SK-N-SH (cell line): ENCODE data around the gene WDR7. TPM values are rescaled to one million over a fixed set of nuclear protein-coding genes. Genes with fewer than 3 reads are reported as not detected.

Source experiments
- CTCF ChIA-PET: fragments of 300-600, 350-600 bp; formaldehyde crosslinking; extraction: SDS; loops from one replicate; lab custom pipeline; 2021; lab: Yijun Ruan, JAX
- POLR2A ChIA-PET: fragments of 350-600 bp; sonication (Branson Sonifier 250); formaldehyde crosslinking; extraction: SDS; loops from one replicate; lab custom pipeline; 2020; ENCODE audit warnings: antibody characterized with exemption, inconsistent platforms; lab: Yijun Ruan, JAX
- DNase-seq: peaks from one replicate; pipeline ENCODE4 v3.0.0; 2012
- H2AFZ ChIP-seq: fragments of 200-600 bp; sonication (generic); 2 replicates; pipeline ENCODE4 v1.8.1; 2016; ENCODE audit warnings: antibody characterized with exemption, mild to moderate bottlenecking, low read depth
- H3F3A ChIP-seq: fragments of 200-600 bp; sonication (generic); replicated peaks from 2 replicates; pipeline ENCODE3; 2016; ENCODE audit warnings: antibody characterized with exemption, mild to moderate bottlenecking; ENCODE audit not compliant: insufficient read depth
- H3K27ac ChIP-seq, 2 experiments: fragments of 200-500 bp in 1 of 2; fragments of 200-600 bp in 1 of 2; sonication (Bioruptor generic) in 1 of 2; sonication (generic), shearing (Covaris generic) in 1 of 2; 2 replicates each; pipeline versions ENCODE4 v1.5.1 to v1.6.1; 2014 to 2016; ENCODE audit warnings: low read depth in 2 of 2, inconsistent platforms in 1 of 2, low read length in 1 of 2, mild to moderate bottlenecking in 1 of 2, mixed read lengths in 1 of 2
- H3K27me3 ChIP-seq: fragments of 200-600 bp; sonication (generic), shearing (Covaris generic); 2 replicates; pipeline ENCODE4 v1.6.1; 2016; ENCODE audit warnings: mixed run types; ENCODE audit not compliant: insufficient read depth
- H3K36me3 ChIP-seq, 2 experiments: fragments of 200-500 bp in 1 of 2; fragments of 200-600 bp in 1 of 2; sonication (Bioruptor generic) in 1 of 2; sonication (generic) in 1 of 2; replicated peaks in 1 of 2; 2 replicates each; pipeline versions ENCODE3 to v1.5.1; 2014 to 2016; ENCODE audit warnings: low read length in 1 of 2, mild to moderate bottlenecking in 1 of 2; ENCODE audit not compliant: insufficient read depth in 2 of 2, control insufficient read depth in 1 of 2
- H3K4me1 ChIP-seq, 2 experiments: fragments of 200-500 bp in 1 of 2; fragments of 200-600 bp in 1 of 2; sonication (Bioruptor generic) in 1 of 2; sonication (generic), shearing (Covaris generic) in 1 of 2; 2 replicates each; pipeline versions ENCODE4 v1.5.1 to v1.6.1; 2014 to 2016; ENCODE audit warnings: low read depth in 1 of 2, low read length in 1 of 2, mixed run types in 1 of 2; ENCODE audit not compliant: insufficient read depth in 2 of 2, control insufficient read depth in 1 of 2
- H3K4me2 ChIP-seq: fragments of 200-600 bp; sonication (generic), shearing (Covaris generic); 2 replicates; pipeline ENCODE4 v1.6.1; 2017; ENCODE audit warnings: mixed run types
- H3K4me3 ChIP-seq, 2 experiments: fragments of 200-500 bp in 1 of 2; fragments of 200-600 bp in 1 of 2; sonication (Bioruptor generic) in 1 of 2; sonication (generic), shearing (Covaris generic) in 1 of 2; 2 replicates each; pipeline versions ENCODE4 v1.5.1 to v1.8.1; 2014 to 2016; ENCODE audit warnings: low read depth in 2 of 2, inconsistent platforms in 1 of 2, low read length in 1 of 2, mild to moderate bottlenecking in 1 of 2, mixed read lengths in 1 of 2, moderate library complexity in 1 of 2
- H3K79me2 ChIP-seq: fragments of 200-600 bp; sonication (generic); 2 replicates; pipeline ENCODE4 v1.8.1; 2017; ENCODE audit warnings: mild to moderate bottlenecking; ENCODE audit not compliant: insufficient read depth
- H3K9ac ChIP-seq: fragments of 200-600 bp; sonication (generic); 2 replicates; pipeline ENCODE4 v1.6.1; 2017; ENCODE audit warnings: mixed run types
- H3K9me2 ChIP-seq: fragments of 200-600 bp; sonication (generic); 2 replicates; pipeline ENCODE4 v1.6.1; 2017; ENCODE audit warnings: mixed run types
- H3K9me3 ChIP-seq: fragments of 200-600 bp; sonication (generic); 2 replicates; pipeline ENCODE4 v1.6.1; 2017; ENCODE audit warnings: mixed run types, mild to moderate bottlenecking, moderate library complexity
- H4K20me1 ChIP-seq: fragments of 200-600 bp; sonication (generic); 2 replicates; pipeline ENCODE4 v1.6.1; 2017; ENCODE audit warnings: mild to moderate bottlenecking, mixed run types; ENCODE audit not compliant: insufficient read depth
- CHD2 ChIP-seq: fragments of 150-350 bp; IDR thresholded peaks from 2 replicates; pipeline ENCODE4 v1.6.1; 2018; ENCODE audit warnings: low read length; ENCODE audit not compliant: partially characterized antibody
- ELF1 ChIP-seq: IDR thresholded peaks from 2 replicates; pipeline ENCODE4 v1.4.0; 2012
- EP300 ChIP-seq, 2 experiments: IDR thresholded peaks; 2 replicates each; pipeline versions ENCODE4 v1.4.0 to v1.6.1; 2012; ENCODE audit warnings: borderline replicate concordance in 1 of 2, low read depth in 1 of 2, low read length in 1 of 2
- EZH2phosphoT487 ChIP-seq: fragments of 200-600 bp; sonication (generic); IDR thresholded peaks from 2 replicates; pipeline ENCODE4 v1.6.1; 2017; ENCODE audit warnings: low read depth, mixed run types, mild to moderate bottlenecking, antibody characterized with exemption, moderate library complexity, borderline replicate concordance
- FOSL2 ChIP-seq: IDR thresholded peaks from 2 replicates; pipeline ENCODE4 v1.4.0; 2012; ENCODE audit warnings: low read depth, mild to moderate bottlenecking, moderate library complexity, borderline replicate concordance
- FOXJ3 ChIP-seq: sonication (generic); formaldehyde crosslinking; IDR thresholded peaks from 2 replicates; pipeline ENCODE4 v1.5.1; 2020; ENCODE audit warnings: mild to moderate bottlenecking, missing genetic modification reagents
- FOXM1 ChIP-seq: IDR thresholded peaks from 2 replicates; pipeline ENCODE4 v1.4.0; 2012; ENCODE audit warnings: low read depth, mild to moderate bottlenecking
- GATA2 ChIP-seq: sonication (generic); formaldehyde crosslinking; IDR thresholded peaks from 2 replicates; pipeline ENCODE4 v1.5.0; 2020; ENCODE audit warnings: mild to moderate bottlenecking, missing genetic modification reagents
- JUND ChIP-seq: IDR thresholded peaks from 2 replicates; pipeline ENCODE4 v1.4.0; 2012
- MAX ChIP-seq: IDR thresholded peaks from 2 replicates; pipeline ENCODE4 v1.4.0; 2012; ENCODE audit warnings: low read depth
- MXI1 ChIP-seq: IDR thresholded peaks from 2 replicates; pipeline ENCODE4 v1.6.1; 2012; ENCODE audit warnings: mild to moderate bottlenecking, low read depth, low read length, improper control_type of control experiment
- NRF1 ChIP-seq: IDR thresholded peaks from 2 replicates; pipeline ENCODE4 v1.6.1; 2012; ENCODE audit warnings: low read depth, mild to moderate bottlenecking, low read length
- POLR2AphosphoS5 ChIP-seq: IDR thresholded peaks from 2 replicates; pipeline ENCODE4 v1.6.1; 2012; ENCODE audit warnings: low read depth, low read length
- RAD21 ChIP-seq: IDR thresholded peaks from 2 replicates; pipeline ENCODE4 v1.6.1; 2012; ENCODE audit warnings: mild to moderate bottlenecking, low read length
- RFX5 ChIP-seq: IDR thresholded peaks from 2 replicates; pipeline ENCODE4 v1.6.1; 2012; ENCODE audit warnings: mild to moderate bottlenecking, improper control_type of control experiment, low read length
- RXRA ChIP-seq: IDR thresholded peaks from 2 replicates; pipeline ENCODE4 v1.4.0; 2012; ENCODE audit warnings: low read depth, mild to moderate bottlenecking, borderline replicate concordance
- SIN3A ChIP-seq: IDR thresholded peaks from 2 replicates; pipeline ENCODE4 v1.6.1; 2012; ENCODE audit warnings: low read depth, mild to moderate bottlenecking, low read length, moderate library complexity, borderline replicate concordance
- TAF1 ChIP-seq: IDR thresholded peaks from 2 replicates; pipeline ENCODE4 v1.6.1; 2012; ENCODE audit warnings: low read depth, mild to moderate bottlenecking, low read length, moderate library complexity, borderline replicate concordance
- TCF12 ChIP-seq: IDR thresholded peaks from 2 replicates; pipeline ENCODE4 v1.4.0; 2012
- TEAD4 ChIP-seq: IDR thresholded peaks from 2 replicates; pipeline ENCODE4 v1.4.0; 2012; ENCODE audit warnings: mild to moderate bottlenecking, borderline replicate concordance; ENCODE audit not compliant: insufficient read depth
- YY1 ChIP-seq: IDR thresholded peaks from 2 replicates; pipeline ENCODE4 v1.4.0; 2012; ENCODE audit warnings: low read depth, mild to moderate bottlenecking
- ZBTB33 ChIP-seq: IDR thresholded peaks from 2 replicates; pipeline ENCODE4 v1.4.0; 2012; ENCODE audit warnings: low read depth, borderline replicate concordance
- WGBS: methylation state at CpG from one replicate; pipeline ENCODE4 v1.1.6; 2017; ENCODE audit warnings: low lambda C conversion rate; 5-methylcytosine and 5-hydroxymethylcytosine counted together
- polyA plus RNA-seq, 3 experiments: library from polyadenylated mRNA; depleted of rRNA; stranded (reverse); fragments of >200 nt; gene quantifications; 2 replicates each; pipeline ENCODE4 v1.2.3, GENCODE V29; 2012

Gene WDR7
- polyA plus RNA-seq, 1 of the 3 experiments (the other 2 are of a cell fraction), result 4.1 TPM

GRCh38 chr18:56977771-56978170 lies 326.6 kb downstream of the WDR7 start:
- H3K9ac ChIP-seq, result no peak overlapping the region
- no peaks in the 10 kb centered on the region for H3F3A ChIP-seq
- no peaks in the 10 kb centered on the region for H3K9me3 ChIP-seq
- no peak overlapping the region for H3K27ac ChIP-seq
- no peaks in the 10 kb centered on the region for H3K27me3 ChIP-seq
- no peak for DNase-seq
- no peaks in the 10 kb centered on the region for H3K4me1 ChIP-seq
- H3K9me2 ChIP-seq, result no peaks in the 10 kb centered on the region
- no peaks in the 10 kb centered on the region for H3K79me2 ChIP-seq
- no peak overlapping the region for H2AFZ ChIP-seq
- H3K4me2 ChIP-seq, result no peak overlapping the region
- no peak overlapping the region for H3K4me3 ChIP-seq
- ChIA-PET CTCF (no interaction called here), POLR2A (no interaction called here)
- H4K20me1 ChIP-seq, result no peaks in the 10 kb centered on the region
- no peaks in the 10 kb centered on the region for H3K36me3 ChIP-seq
- 94% methylated on average over 2 of the region's 2 CpGs for WGBS
- TF ChIP-seq NRF1 (no peak), ZBTB33 (no peak), RAD21 (no peak), YY1 (no peak), TEAD4 (no peak), FOXM1 (no peak), SIN3A (no peak), TAF1 (no peak), ELF1 (no peak), EP300 (IDR thresholded peaks at IDR 0.05; ENCODE audit: borderline replicate concordance in 1 of 2, low read depth in 1 of 2, low read length in 1 of 2) (no peak), GATA2 (CRISPR knock-in tag) (no peak), JUND (no peak), MAX (no peak), TCF12 (no peak), FOSL2 (no peak), EZH2phosphoT487 (no peak), POLR2AphosphoS5 (no peak), FOXJ3 (CRISPR knock-in tag) (no peak), MXI1 (no peak)

- H3K9ac ChIP-seq, result no peak overlapping the region
- no peak overlapping the region for H3K27ac ChIP-seq
- ChIA-PET CTCF (interaction anchor here (0.7 to 1.0 kb wide), 2 partner anchors 16 to 123 kb away, joined by 3 to 5 read pairs; no protein-coding TSS in a partner anchor), POLR2A (no interaction called here)
- no peaks in the 10 kb centered on the region for H3K79me2 ChIP-seq
- no peaks in the 10 kb centered on the region for H4K20me1 ChIP-seq
- no peaks in the 10 kb centered on the region for H3K36me3 ChIP-seq
- H3K9me2 ChIP-seq, result no peaks in the 10 kb centered on the region
- no peak for TF ChIP-seq SIN3A
- no peak for TF ChIP-seq RFX5
- no peak for TF ChIP-seq POLR2AphosphoS5
- no peak for TF ChIP-seq ZBTB33
- no peak for TF ChIP-seq CHD2
- no peak for TF ChIP-seq RXRA
- no peak for TF ChIP-seq EZH2phosphoT487
- TF ChIP-seq TAF1, result no peak
- no peaks in the 10 kb centered on the region for H3K9me3 ChIP-seq
- WGBS, result 96% methylated on average over 3 of the region's 3 CpGs
- no peak overlapping the region for H3K4me2 ChIP-seq
- no peak overlapping the region for H2AFZ ChIP-seq
- peaks cover 5% of the 10 kb centered on the region for H3F3A ChIP-seq
- DNase-seq, result no peak
- H3K4me3 ChIP-seq, result no peak overlapping the region
- no peaks in the 10 kb centered on the region for H3K27me3 ChIP-seq
- no peaks in the 10 kb centered on the region for H3K4me1 ChIP-seq
Observed at GRCh38 chr18:56980151-56980550, 329.0 kb downstream of the WDR7 start.
